ENCODE data around the gene FGF14. TPM values are rescaled to one million over a fixed set of nuclear protein-coding genes. Genes with fewer than 3 reads are reported as not detected.

FGF14 gene
- total RNA-seq, 1 donor from 2014 or later, result 0.22 TPM

GRCh38 chr13:101835920-101836319 is 565.9 kb downstream of the FGF14 start:
- Mint-ChIP-seq H3K4me3 (ENCODE audit: unreplicated experiment) (no peak overlapping the region), H3K9me3 (ENCODE audit: low read depth) (peaks cover 14% of the 10 kb centered on the region), H3K4me1 (ENCODE audit: low read depth) (peaks cover 7% of the 10 kb centered on the region), H3K27me3 (ENCODE audit: low read depth) (peaks cover 8% of the 10 kb centered on the region), H3K27ac (ENCODE audit: unreplicated experiment) (no peak overlapping the region), H3K36me3 (ENCODE audit: low read depth) (peaks cover 2% of the 10 kb centered on the region)
- DNase-seq (ENCODE audit: low spot score), result no peak
- no peak for TF ChIP-seq CTCF (IDR thresholded peaks at IDR 0.05)

GRCh38 chr13:101833671-101834070 is 568.2 kb downstream of the FGF14 start:
- Mint-ChIP-seq H3K4me3 (ENCODE audit: unreplicated experiment) (no peak overlapping the region), H3K4me1 (ENCODE audit: low read depth) (peaks cover 11% of the 10 kb centered on the region), H3K36me3 (ENCODE audit: low read depth) (peaks cover 3% of the 10 kb centered on the region), H3K27ac (ENCODE audit: unreplicated experiment) (no peak overlapping the region), H3K9me3 (ENCODE audit: low read depth) (peaks cover 19% of the 10 kb centered on the region), H3K27me3 (ENCODE audit: low read depth) (peaks cover 14% of the 10 kb centered on the region)
- DNase-seq (ENCODE audit: low spot score), result no peak
- TF ChIP-seq CTCF (IDR thresholded peaks at IDR 0.05), result no peak

GRCh38 chr13:101830035-101830434 is 571.8 kb downstream of the FGF14 start:
- H3K9me3 Mint-ChIP-seq (ENCODE audit: low read depth), result peaks cover 19% of the 10 kb centered on the region
- no peak for TF ChIP-seq CTCF (IDR thresholded peaks at IDR 0.05)
- no peak overlapping the region for H3K4me3 Mint-ChIP-seq (ENCODE audit: unreplicated experiment)
- H3K4me1 Mint-ChIP-seq (ENCODE audit: low read depth), result peaks cover 4% of the 10 kb centered on the region
- peaks cover 3% of the 10 kb centered on the region for H3K36me3 Mint-ChIP-seq (ENCODE audit: low read depth)
- DNase-seq (ENCODE audit: low spot score), result no peak
- H3K27ac Mint-ChIP-seq (ENCODE audit: unreplicated experiment), result no peak overlapping the region
- H3K27me3 Mint-ChIP-seq (ENCODE audit: low read depth), result peaks cover 24% of the 10 kb centered on the region

GRCh38 chr13:101829484-101829883 is 572.4 kb downstream of the FGF14 start:
- H3K9me3 Mint-ChIP-seq (ENCODE audit: low read depth), result peaks cover 19% of the 10 kb centered on the region
- peaks cover 3% of the 10 kb centered on the region for H3K36me3 Mint-ChIP-seq (ENCODE audit: low read depth)
- no peak for TF ChIP-seq CTCF (IDR thresholded peaks at IDR 0.05)
- H3K27ac Mint-ChIP-seq (ENCODE audit: unreplicated experiment), result no peak overlapping the region
- H3K4me3 Mint-ChIP-seq (ENCODE audit: unreplicated experiment), result no peak overlapping the region
- peaks cover 4% of the 10 kb centered on the region for H3K4me1 Mint-ChIP-seq (ENCODE audit: low read depth)
- no peak for DNase-seq (ENCODE audit: low spot score)
- H3K27me3 Mint-ChIP-seq (ENCODE audit: low read depth), result peaks cover 27% of the 10 kb centered on the region

GRCh38 chr13:101828119-101828518 is 573.7 kb downstream of the FGF14 start:
- Mint-ChIP-seq H3K36me3 (ENCODE audit: low read depth) (peaks cover 3% of the 10 kb centered on the region), H3K27ac (ENCODE audit: unreplicated experiment) (no peak overlapping the region), H3K4me1 (ENCODE audit: low read depth) (peaks cover 4% of the 10 kb centered on the region), H3K4me3 (ENCODE audit: unreplicated experiment) (no peak overlapping the region), H3K27me3 (ENCODE audit: low read depth) (peaks cover 30% of the 10 kb centered on the region), H3K9me3 (ENCODE audit: low read depth) (peaks cover 19% of the 10 kb centered on the region)
- TF ChIP-seq CTCF (IDR thresholded peaks at IDR 0.05), result no peak
- no peak for DNase-seq (ENCODE audit: low spot score)

Measured in chondrocyte (in vitro differentiated cells).